NOMO-1 treated with dmso at 0.1 percent for 144 hours (cell line): Measurements from ENCODE around the gene GPR108.
A peak's percentile ranks its signal among the peaks of the same experiment; 100 is the strongest.

ENCODE experiments used
- DNase-seq: peaks from one replicate; lab custom pipeline; 2025; ENCODE audit not compliant: unreplicated experiment; lab: John Stamatoyannopoulos, UW

GPR108 gene

GRCh38 chr19:6737873-6738786, 750 bp upstream of the GPR108 start:
- peak; percentile 78 for DNase-seq

GRCh38 chr19:6736917-6737283, 480 bp downstream of the GPR108 start:
- no peak for DNase-seq

- peak; percentile 85 for DNase-seq
These were observed 1.0 kb downstream of the GPR108 start for GRCh38 chr19:6736169-6736916.

- DNase-seq = no peak
These were observed 2.0 kb downstream of the GPR108 start for GRCh38 chr19:6735181-6735911.

GRCh38 chr19:6734096-6734696, 3.2 kb downstream of the GPR108 start:
- DNase-seq = no peak

GRCh38 chr19:6733338-6734095, 3.9 kb downstream of the GPR108 start:
- DNase-seq = no peak

- DNase-seq = no peak
These were observed 4.5 kb downstream of the GPR108 start for GRCh38 chr19:6732803-6733337.

GRCh38 chr19:6731822-6732221, 5.6 kb downstream of the GPR108 start:
- DNase-seq = no peak

- no peak for DNase-seq
These were observed 6.3 kb downstream of the GPR108 start for GRCh38 chr19:6730941-6731670.

GRCh38 chr19:6730153-6730804, 7.1 kb downstream of the GPR108 start:
- no peak for DNase-seq

GRCh38 chr19:6729573-6730152, 7.7 kb downstream of the GPR108 start:
- no peak for DNase-seq

- DNase-seq = peak; percentile 75
These were observed 9.0 kb downstream of the GPR108 start for GRCh38 chr19:6728346-6728745.

- DNase-seq = no peak
These were observed 11.7 kb downstream of the GPR108 start for GRCh38 chr19:6725513-6726231.

GRCh38 chr19:6724631-6725492, 12.5 kb downstream of the GPR108 start:
- DNase-seq = no peak

- peak; percentile 19 for DNase-seq
These were observed 13.6 kb downstream of the GPR108 start for GRCh38 chr19:6723738-6724137.

GRCh38 chr19:6723108-6723618, 14.2 kb downstream of the GPR108 start:
- no peak for DNase-seq

GRCh38 chr19:6721773-6722172, 15.6 kb downstream of the GPR108 start:
- no peak for DNase-seq
